Thyroid gland (tissue), 4 donors: ENCODE measurements around the gene THSD7A.

ENCODE experiments used
- POLR2A ChIP-seq, 2 donors: fragments of 450-650 bp; IDR thresholded peaks; one replicate each; pipeline ENCODE4 v1.6.1; 2017; ENCODE audit warnings: antibody characterized with exemption in 2 of 2, mild to moderate bottlenecking in 2 of 2, moderate library complexity in 1 of 2
- TF ChIP-seq, protein P1 (sequence below), 6 experiments: fragments of 200-600 bp in 3 of 6; fragments of 450-650 bp in 3 of 6; sonication (generic) in 3 of 6; IDR thresholded peaks; one replicate each; pipeline ENCODE4 v1.5.1; 2016 to 2019; ENCODE audit warnings: antibody characterized with exemption in 6 of 6, mild to moderate bottlenecking in 2 of 6, inconsistent platforms in 1 of 6, moderate library complexity in 1 of 6

DNA sequence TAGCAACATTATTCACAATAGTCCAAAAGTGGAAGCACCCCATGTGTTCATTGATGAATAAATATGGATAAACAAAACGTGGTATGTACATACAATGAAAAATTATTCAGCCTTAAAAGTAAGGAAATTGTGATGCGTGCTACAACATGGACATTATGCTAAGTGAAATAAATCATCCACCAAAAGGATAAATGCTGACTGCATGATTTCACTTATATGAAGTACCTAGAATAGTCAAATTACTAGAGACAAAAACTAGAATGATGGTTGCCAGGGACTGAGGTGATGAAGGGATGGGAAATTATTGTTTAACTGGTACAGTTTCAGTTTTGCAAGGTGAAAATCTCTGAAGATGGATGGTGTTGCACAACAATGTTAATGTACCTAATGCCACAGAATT, 56.6 kb downstream of the THSD7A start:
- TF ChIP-seq POLR2A (IDR thresholded peaks at IDR 0.05): no peak
- TF ChIP-seq, protein P1, sequence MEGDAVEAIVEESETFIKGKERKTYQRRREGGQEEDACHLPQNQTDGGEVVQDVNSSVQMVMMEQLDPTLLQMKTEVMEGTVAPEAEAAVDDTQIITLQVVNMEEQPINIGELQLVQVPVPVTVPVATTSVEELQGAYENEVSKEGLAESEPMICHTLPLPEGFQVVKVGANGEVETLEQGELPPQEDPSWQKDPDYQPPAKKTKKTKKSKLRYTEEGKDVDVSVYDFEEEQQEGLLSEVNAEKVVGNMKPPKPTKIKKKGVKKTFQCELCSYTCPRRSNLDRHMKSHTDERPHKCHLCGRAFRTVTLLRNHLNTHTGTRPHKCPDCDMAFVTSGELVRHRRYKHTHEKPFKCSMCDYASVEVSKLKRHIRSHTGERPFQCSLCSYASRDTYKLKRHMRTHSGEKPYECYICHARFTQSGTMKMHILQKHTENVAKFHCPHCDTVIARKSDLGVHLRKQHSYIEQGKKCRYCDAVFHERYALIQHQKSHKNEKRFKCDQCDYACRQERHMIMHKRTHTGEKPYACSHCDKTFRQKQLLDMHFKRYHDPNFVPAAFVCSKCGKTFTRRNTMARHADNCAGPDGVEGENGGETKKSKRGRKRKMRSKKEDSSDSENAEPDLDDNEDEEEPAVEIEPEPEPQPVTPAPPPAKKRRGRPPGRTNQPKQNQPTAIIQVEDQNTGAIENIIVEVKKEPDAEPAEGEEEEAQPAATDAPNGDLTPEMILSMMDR (IDR thresholded peaks at IDR 0.05): no peak
